ENCODE data around the gene ICAM1. TPM values are rescaled to one million over a fixed set of nuclear protein-coding genes. Genes with fewer than 3 reads are reported as not detected.

ICAM1 gene
- total RNA-seq, 4 donors from 2014 or later: 6.5 to 32.8 (median 23.2) TPM

DNA sequence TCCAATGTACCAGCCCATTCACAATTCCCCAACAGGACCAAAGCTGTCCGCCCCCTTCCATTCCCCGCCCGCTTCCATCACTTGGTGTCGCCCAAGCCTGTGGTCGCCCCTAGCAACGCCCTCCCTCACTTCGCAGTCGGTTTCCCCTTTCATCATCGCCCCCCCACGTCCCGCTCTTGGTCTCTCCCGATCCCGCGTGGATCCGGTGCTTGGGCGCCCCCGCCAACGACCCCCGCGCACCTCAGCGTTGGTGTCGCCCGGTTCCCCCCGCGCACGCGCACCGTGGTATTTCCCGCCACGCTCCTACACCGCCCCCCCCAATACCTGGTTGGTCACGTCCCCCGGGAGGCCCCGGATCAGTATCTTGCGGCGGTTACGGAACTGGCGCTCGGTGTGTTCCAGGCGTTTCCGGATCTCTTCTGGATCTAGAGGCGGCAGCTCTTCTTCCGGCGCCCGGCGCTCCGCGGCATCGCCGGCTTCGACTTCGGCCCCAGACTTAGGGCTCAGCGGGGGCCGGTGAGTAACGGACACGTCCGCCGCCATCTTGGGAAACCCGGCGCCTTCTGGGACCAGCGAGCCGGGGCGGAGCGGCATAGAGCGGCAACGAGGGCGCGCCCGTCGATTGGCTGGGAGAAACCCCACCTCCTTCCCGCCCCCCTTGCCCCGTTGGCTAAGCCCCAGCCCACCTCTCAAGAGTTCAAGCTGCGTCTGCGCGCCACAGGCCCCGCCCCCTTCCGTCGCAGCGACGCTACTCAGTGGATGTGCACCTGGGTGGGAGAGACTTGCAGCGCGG lies 62.2 kb downstream of the ICAM1 start, which contains the start of gene RAVER1:
Gene RAVER1 (minus strand): TSS at position 565 of the 793 bp plus-strand sequence. CDS start 22 bp downstream, at position 543.
- Histone ChIP-seq H3K27ac (peak within 1 kb of the TSS; percentile 94 to 96), H3K36me3 (no peaks in the 10 kb centered on the region), H3K4me3 (peak within 1 kb of the TSS; percentile 77 to 99), H3K9me3 (no peaks in the 10 kb centered on the region), H3K27me3 (no peaks in the 10 kb centered on the region), H3K4me1 (peaks cover 0 to 5% of the 10 kb centered on the region in 2 donors)
- intact Hi-C loops (cut with DNase I; ENCODE audit: low total_unique reads): loop anchor here (10.0 kb wide), 1 partner anchor 52 kb away; the partner anchor contains the start of gene TYK2
- DNase-seq: peak; percentile 98
- TF ChIP-seq, protein P1, sequence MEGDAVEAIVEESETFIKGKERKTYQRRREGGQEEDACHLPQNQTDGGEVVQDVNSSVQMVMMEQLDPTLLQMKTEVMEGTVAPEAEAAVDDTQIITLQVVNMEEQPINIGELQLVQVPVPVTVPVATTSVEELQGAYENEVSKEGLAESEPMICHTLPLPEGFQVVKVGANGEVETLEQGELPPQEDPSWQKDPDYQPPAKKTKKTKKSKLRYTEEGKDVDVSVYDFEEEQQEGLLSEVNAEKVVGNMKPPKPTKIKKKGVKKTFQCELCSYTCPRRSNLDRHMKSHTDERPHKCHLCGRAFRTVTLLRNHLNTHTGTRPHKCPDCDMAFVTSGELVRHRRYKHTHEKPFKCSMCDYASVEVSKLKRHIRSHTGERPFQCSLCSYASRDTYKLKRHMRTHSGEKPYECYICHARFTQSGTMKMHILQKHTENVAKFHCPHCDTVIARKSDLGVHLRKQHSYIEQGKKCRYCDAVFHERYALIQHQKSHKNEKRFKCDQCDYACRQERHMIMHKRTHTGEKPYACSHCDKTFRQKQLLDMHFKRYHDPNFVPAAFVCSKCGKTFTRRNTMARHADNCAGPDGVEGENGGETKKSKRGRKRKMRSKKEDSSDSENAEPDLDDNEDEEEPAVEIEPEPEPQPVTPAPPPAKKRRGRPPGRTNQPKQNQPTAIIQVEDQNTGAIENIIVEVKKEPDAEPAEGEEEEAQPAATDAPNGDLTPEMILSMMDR (IDR thresholded peaks at IDR 0.05): no peak
- peak; percentile 65 to 85 for TF ChIP-seq POLR2A (IDR thresholded peaks at IDR 0.05)

DNA sequence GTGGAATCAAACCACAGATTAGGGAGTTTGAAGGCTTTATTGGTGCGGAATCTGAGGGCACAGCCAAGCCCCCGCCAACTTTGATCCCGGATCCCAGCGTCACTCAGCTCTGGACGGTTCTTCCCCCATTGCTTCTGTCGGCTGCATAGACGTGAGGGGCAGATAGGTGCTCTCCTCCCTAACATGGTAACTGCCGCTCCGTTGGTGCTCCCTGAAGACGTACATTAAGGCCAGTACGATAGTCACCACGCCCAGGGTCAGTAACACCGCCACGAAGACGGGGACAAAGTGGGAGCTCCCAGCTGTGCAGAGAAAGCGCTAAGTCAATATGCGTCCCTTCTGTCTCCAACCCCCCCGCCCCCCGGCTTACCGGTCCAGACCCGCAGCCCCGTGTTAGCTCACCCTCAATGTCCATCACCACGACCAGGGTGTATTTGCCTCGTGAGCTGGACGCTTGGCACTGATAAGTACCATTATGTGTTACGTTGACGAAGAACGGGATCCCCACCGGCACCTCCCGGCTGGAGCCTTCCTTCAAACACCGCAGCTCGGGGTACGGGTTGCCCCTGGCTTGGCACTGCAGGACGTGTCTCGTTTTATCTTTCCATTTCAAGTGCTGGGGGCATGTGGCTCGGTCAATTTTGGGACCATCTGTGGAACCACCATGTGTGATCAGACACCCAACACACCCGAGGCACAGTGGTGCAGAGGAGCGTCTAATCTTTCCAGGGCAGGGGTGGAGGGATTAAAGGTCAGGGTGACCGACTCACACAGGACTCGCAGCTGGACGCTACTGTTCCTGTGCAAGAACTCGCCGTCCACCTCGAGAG lies 63.1 kb downstream of the ICAM1 start:
- Histone ChIP-seq H3K27me3 (no peaks in the 10 kb centered on the region), H3K36me3 (no peaks in the 10 kb centered on the region), H3K27ac (peak overlapping the region; percentile 94 to 96), H3K4me3 (peak overlapping the region; percentile 77 to 99), H3K4me1 (peaks cover 0 to 5% of the 10 kb centered on the region in 2 donors), H3K9me3 (no peaks in the 10 kb centered on the region)
- TF ChIP-seq, protein P1 (IDR thresholded peaks at IDR 0.05): peak in 1 of 4 experiments; percentile 7
- no peak for TF ChIP-seq POLR2A (IDR thresholded peaks at IDR 0.05)
- no peak for DNase-seq
- intact Hi-C loops (cut with DNase I; ENCODE audit: low total_unique reads): loop anchor here (10.0 kb wide), 1 partner anchor 51 kb away; the partner anchor contains the start of gene TYK2

DNA sequence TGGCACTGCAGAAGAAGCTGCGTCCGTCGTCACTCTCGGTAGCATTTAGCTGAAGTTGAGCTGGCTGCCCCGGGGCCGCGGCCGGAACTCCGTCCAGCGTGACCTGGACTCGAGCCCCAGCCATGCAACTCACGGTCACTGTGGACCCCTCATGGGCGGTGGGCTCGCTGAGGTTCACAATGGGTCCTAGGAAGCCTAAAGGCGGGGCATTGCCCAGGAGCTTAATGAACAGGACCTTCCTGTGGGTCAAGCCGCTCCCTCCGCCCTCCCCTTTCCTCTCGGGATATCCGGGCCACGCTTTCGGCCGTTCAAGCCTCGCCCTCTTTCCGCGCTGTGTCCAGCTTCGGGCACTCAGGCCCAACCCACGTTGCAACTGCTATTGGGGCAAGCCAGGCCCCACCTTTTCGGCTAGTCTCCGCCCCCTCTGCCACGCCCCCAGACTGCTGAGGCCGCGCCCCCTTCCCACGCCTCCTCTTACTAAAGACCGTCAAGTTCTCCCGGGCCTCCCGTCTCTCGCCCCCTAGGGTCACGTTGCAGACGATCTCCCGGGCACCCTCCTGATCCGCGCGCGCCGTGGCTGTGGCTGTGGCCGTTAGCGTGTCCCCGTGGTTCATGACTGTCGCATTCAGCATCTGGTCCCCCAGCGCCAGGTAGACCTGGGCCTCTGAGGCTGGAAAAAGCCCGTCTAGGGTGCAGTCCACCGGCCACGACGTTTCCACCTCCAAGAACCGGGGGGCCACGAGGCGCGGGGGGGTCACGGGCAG lies 63.9 kb downstream of the ICAM1 start:
- Histone ChIP-seq H3K9me3 (no peaks in the 10 kb centered on the region), H3K27me3 (no peaks in the 10 kb centered on the region), H3K4me3 (peak overlapping the region; percentile 77 to 99), H3K27ac (peak overlapping the region; percentile 38 to 73), H3K36me3 (no peaks in the 10 kb centered on the region), H3K4me1 (peaks cover 0 to 5% of the 10 kb centered on the region in 2 donors)
- intact Hi-C loops (cut with DNase I; ENCODE audit: low total_unique reads): loop anchor here (10.0 kb wide), 1 partner anchor 50 kb away; the partner anchor contains the start of gene TYK2
- DNase-seq: peak; percentile 97 to 98
- peak in 1 of 2 donors; percentile 61 for TF ChIP-seq POLR2A (IDR thresholded peaks at IDR 0.05)
- TF ChIP-seq, protein P1 (IDR thresholded peaks at IDR 0.05): no peak

DNA sequence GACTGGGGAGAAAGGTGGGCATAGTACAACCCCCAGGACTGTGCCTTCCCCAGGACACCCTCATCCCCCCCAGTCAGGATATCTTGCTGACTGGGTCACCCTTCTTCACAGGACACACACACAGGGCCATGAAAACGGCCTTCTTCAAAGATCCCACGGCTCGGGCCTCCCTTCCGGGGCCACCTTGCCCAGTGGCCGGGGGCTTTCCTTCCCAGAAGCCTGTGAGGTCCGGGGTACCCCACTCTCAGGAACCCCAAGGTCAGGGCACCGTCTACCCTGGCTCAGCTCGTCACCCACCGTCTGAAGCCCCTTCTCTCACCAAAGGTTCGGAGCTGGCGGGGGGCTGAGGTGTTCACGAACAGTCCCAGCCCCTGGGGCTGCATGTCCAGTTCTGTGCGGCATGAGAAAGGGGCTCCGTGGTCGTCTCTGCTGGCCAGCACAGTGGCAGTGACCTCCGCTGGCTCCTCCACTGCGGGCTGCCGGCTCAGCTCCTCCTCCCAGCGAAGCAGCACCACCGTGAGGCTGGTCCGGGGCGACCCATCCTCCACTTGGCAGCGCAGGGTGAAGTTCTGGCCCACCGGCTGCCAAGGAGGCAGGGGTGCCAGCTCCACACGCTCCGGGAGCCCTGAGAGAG lies 64.5 kb downstream of the ICAM1 start:
- peaks cover 0 to 5% of the 10 kb centered on the region in 2 donors for H3K4me1 ChIP-seq
- H3K4me3 ChIP-seq: peak overlapping the region in 1 of 2 donors; percentile 77
- intact Hi-C loops (cut with DNase I; ENCODE audit: low total_unique reads): loop anchor here (10.0 kb wide), 1 partner anchor 49 kb away; the partner anchor contains the start of gene TYK2
- no peaks in the 10 kb centered on the region for H3K9me3 ChIP-seq
- no peaks in the 10 kb centered on the region for H3K36me3 ChIP-seq
- TF ChIP-seq, protein P1 (IDR thresholded peaks at IDR 0.05): no peak
- no peak for TF ChIP-seq POLR2A (IDR thresholded peaks at IDR 0.05)
- no peaks in the 10 kb centered on the region for H3K27me3 ChIP-seq
- no peak for DNase-seq
- peak overlapping the region; percentile 38 to 52 for H3K27ac ChIP-seq

Small RNA genes lying within 50 kb of the gene (microRNA-seq; reads per million reads assigned to microRNA genes)
- gene MIR4322 (ENCODE audit: borderline microRNAs expressed, borderline replicate concordance): not detected

Small RNA genes lying within 50 kb of the gene (small RNA-seq; reads per million reads assigned to genes)
- gene AC011511.1: not detected
- not detected for gene AC011511.4
- not detected for gene MIR4322

Other genes with a start within 250 kb of the ICAM1 start
- gene SHFL, start 184.8 kb upstream of the ICAM1 start, total RNA-seq: 10 to 100 TPM; 23.2 to 79.2 (median 44.8) TPM
- gene ANGPTL6, start 168.4 kb upstream of the ICAM1 start, total RNA-seq: 1 to 10 TPM in 1 of 4 donors, not detected in 3; 5.5 TPM
- 10 to 100 TPM in 3 of 4 donors, 1 to 10 TPM in 1; 5.6 to 54.8 (median 26.1) TPM for gene PPAN, start 164.8 kb upstream of the ICAM1 start, total RNA-seq
- 10 to 100 TPM in 1 of 4 donors, 1 to 10 TPM in 2, under 1 TPM in 1; 0.51 to 19.1 (median 4.4) TPM for gene P2RY11, start 159.4 kb upstream of the ICAM1 start, total RNA-seq
- 100 to 1,000 TPM; 162 to 460 (median 226) TPM for gene EIF3G, start 151.2 kb upstream of the ICAM1 start, total RNA-seq
- gene DNMT1, start 76.2 kb upstream of the ICAM1 start, total RNA-seq: 100 to 1,000 TPM in 1 of 4 donors, 10 to 100 TPM in 3; 37.6 to 134 (median 67.9) TPM
- 10 to 100 TPM in 3 of 4 donors, 1 to 10 TPM in 1; 1.3 to 32.5 (median 17.3) TPM for gene S1PR2, start 39.8 kb upstream of the ICAM1 start, total RNA-seq
- gene MRPL4, start 18.9 kb upstream of the ICAM1 start, total RNA-seq: 10 to 100 TPM; 18.2 to 56.9 (median 31.1) TPM
- under 1 TPM in 1 of 4 donors, not detected in 3; 0.41 TPM for gene ICAM4, start 15.8 kb downstream of the ICAM1 start, total RNA-seq
- gene ICAM5, start 18.8 kb downstream of the ICAM1 start, total RNA-seq: under 1 TPM in 3 of 4 donors, not detected in 1; 0.07 to 0.88 (median 0.29) TPM
- 1 to 10 TPM in 2 of 4 donors, not detected in 2; 1.0 to 2.5 TPM for gene ZGLP1, start 38.7 kb downstream of the ICAM1 start, total RNA-seq
- gene FDX2, start 44.9 kb downstream of the ICAM1 start, total RNA-seq: 10 to 100 TPM in 1 of 4 donors, 1 to 10 TPM in 3; 1.5 to 12.7 (median 4.9) TPM
- gene RAVER1, start 62.4 kb downstream of the ICAM1 start, total RNA-seq: 10 to 100 TPM in 3 of 4 donors, 1 to 10 TPM in 1; 7.4 to 42.4 (median 16.4) TPM
- 10 to 100 TPM in 1 of 4 donors, 1 to 10 TPM in 3; 3.0 to 65.3 (median 6.2) TPM for gene ICAM3, start 68.5 kb downstream of the ICAM1 start, total RNA-seq
- gene TYK2, start 109.5 kb downstream of the ICAM1 start, total RNA-seq: 100 to 1,000 TPM in 1 of 4 donors, 10 to 100 TPM in 3; 22.0 to 112 (median 67.8) TPM
- 100 to 1,000 TPM in 2 of 4 donors, 10 to 100 TPM in 2; 41.5 to 163 (median 129) TPM for gene CDC37, start 132.4 kb downstream of the ICAM1 start, total RNA-seq
- 10 to 100 TPM in 1 of 4 donors, 1 to 10 TPM in 3; 3.2 to 10.6 (median 4.1) TPM for gene PDE4A, start 149.4 kb downstream of the ICAM1 start, total RNA-seq
- 100 to 1,000 TPM in 1 of 4 donors, 10 to 100 TPM in 3; 39.7 to 127 (median 56.8) TPM for gene KEAP1, start 232.2 kb downstream of the ICAM1 start, total RNA-seq
- 1 to 10 TPM in 2 of 4 donors, not detected in 2; 1.8 to 2.6 TPM for gene S1PR5, start 246.3 kb downstream of the ICAM1 start, total RNA-seq

Data from uterus (tissue), 4 donors.